Posterior vena cava (tissue), 2 donors: ENCODE measurements around the gene ADTRP. TPM values are rescaled to one million over a fixed set of nuclear protein-coding genes. Genes with fewer than 3 reads are reported as not detected.

Experiments used
- DNase-seq: peaks from one replicate; pipeline ENCODE4 v3.0.0-alpha.2; 2020; ENCODE audit warnings: low spot score
- intact Hi-C, 2 donors: fragments of 100-400 bp; cut with DNase I; formaldehyde crosslinking; loops; one replicate each; pipeline versions ENCODE4 v1.14.1 to v1.14.2; 2022 to 2023
- total RNA-seq, 2 donors: library from RNA; stranded (reverse); fragmentation: NEBNext Ultra II Directional; extraction: Animal tissue kit (Norgen Biotek cat#: 25700); gene quantifications; one replicate each; pipeline ENCODE4 v1.2.1, GENCODE V29; 2021
- donor health status: DM: yes; HTN: yes; CAD: no.
- donor health status: DM: yes; HTN: yes; CAD: no.

ADTRP gene
- total RNA-seq, 2 donors from 2014 or later: 0.48 to 1.2 TPM

DNA sequence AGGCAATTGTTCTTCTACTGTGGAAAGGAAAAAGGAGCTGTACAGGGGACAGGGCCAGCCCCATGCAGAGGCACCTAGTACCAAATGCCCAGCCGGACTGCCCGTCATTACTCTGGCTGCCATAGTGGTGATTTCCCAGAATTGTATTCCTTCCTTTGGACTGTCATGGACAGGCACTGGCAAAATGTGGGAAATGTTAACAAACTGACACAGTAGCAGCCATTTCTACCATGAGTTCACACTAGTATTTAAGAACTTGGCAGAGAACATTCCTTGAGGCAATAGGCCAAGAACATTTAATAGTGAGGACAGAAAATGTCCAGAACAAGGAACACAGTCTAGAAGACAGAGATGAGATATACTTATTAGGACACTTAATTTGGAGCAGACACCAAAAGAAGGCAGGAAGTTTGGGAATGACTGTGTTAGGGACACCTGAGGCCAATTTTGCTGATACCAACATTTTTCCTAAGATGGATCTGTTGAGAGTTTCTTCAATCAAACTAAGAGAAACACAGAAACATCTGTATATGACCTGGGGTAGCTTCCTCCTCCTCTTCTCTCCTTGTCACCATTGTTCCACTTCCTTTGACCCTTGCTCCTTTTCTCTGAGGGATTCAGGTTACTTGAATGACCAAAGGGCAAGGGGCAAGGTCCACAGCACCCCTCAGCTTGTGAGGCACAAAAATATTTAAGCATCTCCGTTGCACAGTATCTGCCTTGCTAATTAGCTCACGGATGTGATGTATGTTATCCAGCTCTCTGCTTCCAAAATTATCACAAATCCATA, 14.9 kb downstream of the ADTRP start:
- DNase-seq: no peak
- intact Hi-C loops: loop anchor here in 1 of 2 donors (5.0 kb wide), 1 partner anchor 249 kb away; the partner anchor contains the start of gene HIVEP1

DNA sequence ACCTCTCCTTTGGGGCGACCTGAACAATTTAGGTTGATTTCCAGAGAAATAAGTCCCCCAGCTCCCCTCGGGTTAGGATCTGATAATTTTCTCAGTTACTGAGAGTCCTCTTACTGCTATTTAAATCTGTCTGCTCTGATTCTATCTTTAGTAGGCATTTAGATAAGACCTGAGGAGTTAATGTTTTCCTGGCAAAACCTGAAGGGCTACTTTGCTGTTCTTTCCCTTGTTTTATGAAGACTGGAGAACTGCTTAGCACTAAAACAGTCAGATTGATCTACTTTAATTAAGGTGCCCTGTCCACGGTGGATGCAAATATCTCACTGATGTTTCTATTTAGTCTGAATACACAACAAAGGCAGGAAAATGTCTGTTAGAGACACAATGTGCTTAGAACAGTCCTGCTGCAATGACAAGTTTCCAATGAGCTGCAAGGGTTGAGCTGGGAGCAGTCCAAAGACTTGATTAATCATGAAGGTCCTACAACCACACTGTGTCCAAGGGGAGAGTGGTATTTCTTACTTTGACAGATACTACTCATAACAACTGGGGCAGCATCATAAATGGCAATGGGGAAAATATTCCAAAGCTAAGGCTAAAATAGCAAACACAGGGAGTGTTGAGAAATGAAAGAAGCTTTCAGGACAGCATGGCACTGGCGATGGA, 15.7 kb downstream of the ADTRP start:
- DNase-seq: no peak
- intact Hi-C loops: loop anchor here in 1 of 2 donors (5.0 kb wide), 1 partner anchor 249 kb away; the partner anchor contains the start of gene HIVEP1

DNA sequence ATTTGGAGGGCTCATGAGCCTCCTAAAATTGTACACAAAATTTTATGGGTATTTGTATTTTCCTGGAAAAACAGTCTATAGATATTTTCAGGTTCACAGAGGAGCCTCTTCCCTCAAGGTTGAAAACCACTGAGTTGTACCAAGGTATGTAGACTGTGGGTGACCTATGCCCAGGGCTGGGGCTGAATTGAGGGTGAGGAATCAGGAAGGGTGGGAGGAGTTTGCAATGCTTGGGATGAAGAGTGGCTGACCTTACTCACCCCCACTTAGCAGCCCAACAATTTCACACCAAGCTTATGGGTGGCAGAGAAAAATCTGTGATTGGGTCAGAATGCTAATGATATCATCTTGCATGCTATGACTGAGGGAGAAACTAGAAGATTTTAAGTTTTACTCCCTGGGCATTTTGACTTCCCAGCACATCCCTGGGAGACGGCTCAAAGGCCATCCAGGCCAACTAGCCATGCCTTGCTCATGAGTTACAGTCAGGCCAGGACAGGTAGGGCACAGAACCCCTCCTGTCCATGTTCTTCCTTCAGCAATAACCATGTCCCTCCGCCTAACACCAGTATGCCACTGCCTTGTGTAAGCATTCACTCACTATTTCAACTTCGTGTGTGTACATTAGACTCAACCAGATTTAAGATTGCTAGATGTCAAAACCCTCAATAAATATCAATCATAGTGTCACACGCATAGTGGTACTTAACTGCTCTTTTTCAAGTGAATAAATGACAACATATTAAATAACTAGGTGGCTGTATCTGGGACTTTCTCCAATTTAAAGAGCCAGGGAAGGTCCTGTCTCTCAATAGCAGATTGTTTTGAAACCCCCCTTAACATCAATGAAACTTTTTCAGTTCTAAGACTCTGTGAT, 16.6 kb downstream of the ADTRP start:
- no peak for DNase-seq
- intact Hi-C loops: loop anchor here in 1 of 2 donors (5.0 kb wide), 1 partner anchor 250 kb away; the partner anchor contains the start of gene HIVEP1

DNA sequence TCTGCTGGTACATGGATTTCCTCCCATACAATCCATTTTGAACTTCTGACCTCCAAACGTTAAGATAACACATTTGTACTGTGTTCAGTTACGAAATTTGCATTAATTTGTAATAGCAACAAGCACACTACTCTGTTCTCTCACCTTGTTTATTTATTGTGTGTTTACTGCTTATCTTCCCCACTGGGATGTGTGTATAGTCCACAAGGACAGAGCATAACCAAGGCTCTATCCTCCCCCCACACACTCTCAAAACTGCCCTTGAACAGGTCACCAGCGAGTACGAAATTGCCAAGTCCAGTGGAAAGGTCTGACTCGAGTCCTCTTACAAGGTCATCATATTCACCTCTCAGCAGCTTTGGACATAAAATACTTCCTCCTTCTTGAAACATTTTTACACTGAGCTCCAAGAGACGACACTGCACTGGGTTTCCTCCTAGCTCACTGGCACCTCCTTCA, 18.6 kb downstream of the ADTRP start:
- intact Hi-C loops: loop anchor here in 1 of 2 donors (5.0 kb wide), 1 partner anchor 252 kb away; the partner anchor contains the start of gene HIVEP1
- DNase-seq: no peak

DNA sequence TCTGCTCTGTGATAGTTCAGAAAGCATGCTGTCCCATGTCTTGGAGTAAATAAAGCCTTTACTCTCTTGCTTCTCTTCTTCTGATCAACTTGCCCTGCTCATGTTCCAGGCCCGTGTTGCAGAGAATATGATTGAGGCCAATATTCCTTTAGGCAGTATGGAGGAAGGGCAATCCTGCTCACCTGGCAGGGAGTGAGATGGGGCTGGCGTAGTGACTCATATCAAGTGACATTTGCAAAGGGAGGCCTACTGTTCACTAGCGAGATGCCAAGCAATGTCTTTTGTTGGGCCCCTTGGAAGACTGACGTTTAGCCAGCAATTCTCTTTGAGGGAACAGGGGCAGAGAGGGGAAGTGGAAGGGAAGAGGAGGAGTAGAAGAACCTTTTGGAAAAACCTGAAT, 19.7 kb downstream of the ADTRP start:
- no peak for DNase-seq
- intact Hi-C loops: no loop called here

DNA sequence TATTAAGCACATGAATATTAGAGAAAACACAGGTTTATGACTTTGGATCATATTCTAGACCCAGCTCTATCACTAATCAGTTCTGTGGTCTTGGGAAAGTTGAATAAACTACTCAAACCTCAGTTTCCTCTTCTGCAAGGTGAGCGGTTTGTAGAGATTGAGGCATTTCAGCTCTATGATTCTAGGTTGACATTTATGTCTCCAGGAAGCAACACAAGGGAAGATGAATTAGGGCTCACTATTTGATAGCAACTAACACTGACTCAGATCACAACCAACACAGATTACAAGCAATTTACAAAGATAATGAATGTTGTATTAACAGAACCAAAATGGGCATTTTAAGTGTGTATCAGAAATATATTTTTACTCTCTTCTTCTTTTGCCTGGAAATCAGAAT, 21.9 kb downstream of the ADTRP start:
- no peak for DNase-seq
- intact Hi-C loops: no loop called here

DNA sequence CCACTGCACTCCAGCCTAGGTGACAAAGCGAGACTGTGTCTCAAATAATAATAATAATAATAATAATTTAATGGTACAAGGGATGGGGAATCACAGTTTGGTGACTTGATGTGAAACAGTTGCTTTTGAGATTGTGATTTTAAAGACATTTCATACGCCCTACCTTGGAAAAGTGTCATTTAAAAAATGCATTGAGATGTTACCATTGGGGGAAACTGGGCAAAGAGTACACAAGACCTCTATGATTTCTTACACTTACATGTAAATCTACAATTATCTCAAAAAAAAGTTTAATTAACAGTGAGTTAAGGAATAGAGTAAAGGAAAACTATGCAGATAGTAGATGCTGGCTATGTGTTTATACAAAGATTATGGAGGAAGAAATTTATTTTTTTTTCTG, 22.3 kb downstream of the ADTRP start:
- no peak for DNase-seq
- intact Hi-C loops: no loop called here

DNA sequence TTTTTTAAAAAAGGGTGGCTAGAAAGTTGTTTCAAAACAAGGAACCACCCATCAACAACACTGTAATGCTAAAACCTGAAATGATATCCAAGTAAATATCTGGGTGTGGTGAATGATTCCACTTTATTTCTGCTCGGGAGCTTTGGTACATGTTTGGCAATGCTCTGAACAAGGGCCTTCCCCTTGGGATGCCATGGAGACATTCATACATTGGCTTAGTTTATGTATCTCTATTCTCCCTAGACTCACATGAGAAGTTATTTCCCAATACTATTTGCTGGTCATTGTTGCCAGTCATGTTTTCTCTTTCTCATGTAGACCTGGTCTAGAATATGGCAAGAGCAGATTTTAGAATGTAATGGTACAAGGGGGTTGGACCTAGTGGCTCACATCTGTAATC, 22.9 kb downstream of the ADTRP start:
- no peak for DNase-seq
- intact Hi-C loops: no loop called here

DNA sequence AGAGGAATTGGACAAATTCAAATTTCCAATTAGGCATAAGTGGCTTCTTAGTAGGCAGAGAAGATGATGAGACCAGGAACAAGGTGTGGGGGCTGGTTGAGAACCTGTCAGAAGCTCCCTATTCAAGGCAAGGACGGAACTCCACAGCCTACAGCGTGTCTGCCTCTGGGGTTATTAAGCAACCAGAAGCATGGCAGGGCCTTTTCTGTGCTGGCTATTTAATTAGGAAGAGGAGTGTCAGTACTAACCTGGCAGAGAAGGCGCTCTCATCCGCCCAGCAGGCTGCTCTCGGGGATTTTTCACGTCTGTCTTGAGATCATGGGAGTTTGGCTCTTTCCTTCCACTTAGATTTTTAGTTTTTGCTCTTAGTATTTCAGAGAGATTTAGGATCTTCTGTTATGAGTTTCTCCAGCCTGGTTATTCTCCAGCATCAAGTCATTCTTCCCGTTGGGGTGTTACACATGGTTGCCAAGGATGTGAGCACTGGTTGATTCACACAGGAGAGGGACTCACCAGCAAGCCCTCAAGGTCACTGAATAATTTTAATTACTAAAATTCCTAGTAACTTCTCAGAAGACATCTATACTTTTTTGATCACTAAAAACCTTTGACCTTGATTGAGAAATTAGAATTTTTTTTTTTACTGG, 23.9 kb downstream of the ADTRP start:
- no peak for DNase-seq
- intact Hi-C loops: no loop called here

DNA sequence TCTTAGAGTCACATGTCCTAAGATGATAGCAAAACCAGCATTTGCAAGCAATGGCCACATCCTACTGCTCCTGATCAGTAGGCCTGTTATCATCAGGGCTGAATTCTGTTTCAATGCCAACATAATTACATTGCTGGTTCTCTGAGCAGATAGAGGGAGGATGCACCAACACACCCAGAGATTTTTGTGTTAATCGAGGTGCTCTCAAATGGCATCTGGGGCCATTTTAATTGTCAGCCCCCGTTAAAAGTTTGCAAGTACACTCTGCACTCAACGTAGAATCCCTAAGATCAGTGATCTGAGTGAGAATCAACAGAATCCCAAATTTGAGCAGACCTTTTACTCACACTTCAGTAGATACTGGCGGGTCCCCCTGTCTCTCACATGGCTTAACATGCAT, 24.8 kb downstream of the ADTRP start:
- DNase-seq: no peak
- intact Hi-C loops: no loop called here

DNA sequence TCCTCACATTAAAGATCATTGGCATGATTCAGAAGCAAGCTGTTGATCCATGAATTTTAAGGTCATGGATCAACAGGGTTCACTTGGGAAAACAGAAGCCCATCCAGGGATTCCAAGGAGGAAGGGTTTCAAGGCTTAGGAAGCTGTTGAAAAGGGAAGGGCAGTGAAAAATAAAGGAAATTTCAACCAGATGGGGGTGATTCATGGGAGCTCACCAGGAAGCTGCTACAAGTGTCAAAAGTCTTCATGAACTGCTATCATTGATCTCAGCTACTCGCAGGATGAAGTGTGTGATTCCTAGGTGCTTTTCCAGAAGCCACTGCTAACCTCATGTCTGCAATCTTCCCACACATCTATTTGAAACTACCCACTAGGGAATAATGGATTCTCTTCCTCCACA, 26.2 kb downstream of the ADTRP start:
- no peak for DNase-seq
- intact Hi-C loops: no loop called here

DNA sequence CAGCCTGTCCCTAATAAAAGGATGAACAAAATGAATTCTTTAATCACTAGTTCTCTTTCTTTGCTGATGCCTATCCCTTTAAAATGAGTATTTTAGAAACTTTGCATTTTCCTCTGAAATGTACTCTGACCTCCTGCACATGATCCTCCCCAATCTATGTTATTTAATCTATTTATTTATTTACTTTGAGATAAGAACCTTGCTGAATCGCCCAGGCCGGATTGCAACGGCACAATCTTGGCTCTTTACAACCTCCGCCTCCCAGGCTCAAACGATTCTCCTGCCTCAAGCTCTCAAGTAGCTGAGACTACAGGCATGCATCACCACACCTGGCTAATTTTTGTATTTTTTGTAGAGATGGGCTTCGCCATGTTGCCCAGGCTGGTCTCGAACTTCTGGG, 27.9 kb downstream of the ADTRP start:
- DNase-seq: no peak
- intact Hi-C loops: no loop called here

DNA sequence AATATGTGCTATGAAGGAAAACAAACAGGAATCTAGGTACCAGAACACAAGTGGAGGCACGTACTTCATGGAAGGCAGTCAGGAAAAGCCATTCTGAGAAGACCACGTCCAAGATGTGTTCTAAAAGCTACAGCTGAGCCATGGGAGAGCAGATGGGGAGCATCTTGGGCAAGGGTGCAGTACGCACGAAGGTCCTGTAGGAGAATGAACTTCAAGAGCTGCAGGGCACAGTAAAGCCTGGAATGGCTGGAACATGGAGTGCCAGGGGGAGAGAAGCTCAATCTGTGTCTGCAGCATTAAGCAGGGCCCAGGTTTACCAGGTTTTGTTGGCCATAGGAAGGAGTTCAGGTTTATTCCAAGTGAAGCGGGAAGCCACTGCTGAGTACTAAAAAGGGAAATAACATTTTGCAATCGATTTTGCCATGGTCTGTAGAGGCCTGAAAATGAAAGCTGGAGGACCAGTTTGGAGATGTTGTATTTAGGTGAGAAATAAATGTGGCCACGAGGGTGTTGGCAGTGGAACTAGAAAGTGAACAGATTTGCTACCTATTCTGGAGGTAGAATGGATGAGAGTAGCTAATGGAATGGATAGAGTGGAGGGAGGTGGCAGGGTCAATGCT, 29.9 kb downstream of the ADTRP start:
- DNase-seq: no peak
- intact Hi-C loops: no loop called here

DNA sequence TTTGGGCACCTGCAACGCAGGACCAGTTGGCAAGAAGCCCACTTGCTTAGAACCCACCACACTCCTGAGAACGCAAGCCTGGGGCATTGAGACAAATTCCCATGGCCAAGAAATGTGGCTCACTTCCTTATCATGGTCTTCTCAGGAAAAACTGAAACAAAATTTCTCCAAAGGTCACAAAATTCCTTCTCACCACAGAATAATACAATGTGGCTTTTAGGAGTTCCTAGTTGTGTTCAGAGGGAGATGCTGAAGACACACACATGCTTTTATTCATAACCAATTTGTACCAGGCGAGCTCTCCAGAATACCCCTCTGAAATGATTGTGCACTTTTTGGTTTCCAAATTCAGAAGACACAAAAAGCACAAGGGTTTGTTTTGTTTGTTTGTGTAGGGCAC, 31.6 kb downstream of the ADTRP start:
- intact Hi-C loops: no loop called here
- no peak for DNase-seq

DNA sequence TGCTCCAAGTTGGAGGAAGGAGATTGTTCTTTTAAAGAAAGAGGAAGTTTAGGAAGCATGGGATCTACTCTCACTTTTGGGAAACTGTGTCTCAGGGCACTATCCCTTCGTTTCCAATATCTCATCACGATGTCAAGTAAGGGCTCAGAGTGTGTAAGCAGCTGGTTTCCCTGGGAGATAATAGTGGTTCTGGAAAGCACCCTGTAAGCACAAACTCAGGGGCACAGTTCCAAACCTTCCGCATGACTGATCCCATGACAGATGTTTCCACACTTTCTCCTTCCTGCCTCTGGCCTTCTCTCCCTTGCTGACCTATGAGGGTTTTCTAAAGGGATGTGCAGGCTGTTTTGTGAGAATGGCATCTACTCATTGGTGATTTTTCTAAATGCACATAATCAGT, 33.9 kb downstream of the ADTRP start:
- peak; percentile 88 for DNase-seq
- intact Hi-C loops: no loop called here

DNA sequence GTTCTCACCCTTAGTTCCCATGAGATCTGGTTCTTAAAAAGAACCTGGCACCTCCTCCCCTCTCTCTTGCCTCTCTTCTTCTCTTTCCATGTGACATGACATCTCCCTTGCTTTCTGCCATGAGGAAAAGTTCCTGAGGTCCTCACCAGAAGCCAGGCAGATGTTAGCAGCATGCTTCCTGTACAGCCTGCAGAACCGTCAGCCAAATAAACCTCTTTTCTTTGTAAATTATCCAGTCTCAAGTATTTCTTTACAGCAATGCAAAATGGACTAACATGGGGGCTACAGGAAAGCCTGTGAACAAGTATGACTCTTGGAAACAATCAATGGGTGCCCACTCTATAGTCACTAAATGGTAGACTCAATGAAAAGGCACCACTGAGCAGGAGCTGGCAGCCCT, 34.5 kb downstream of the ADTRP start:
- no peak for DNase-seq
- intact Hi-C loops: no loop called here

DNA sequence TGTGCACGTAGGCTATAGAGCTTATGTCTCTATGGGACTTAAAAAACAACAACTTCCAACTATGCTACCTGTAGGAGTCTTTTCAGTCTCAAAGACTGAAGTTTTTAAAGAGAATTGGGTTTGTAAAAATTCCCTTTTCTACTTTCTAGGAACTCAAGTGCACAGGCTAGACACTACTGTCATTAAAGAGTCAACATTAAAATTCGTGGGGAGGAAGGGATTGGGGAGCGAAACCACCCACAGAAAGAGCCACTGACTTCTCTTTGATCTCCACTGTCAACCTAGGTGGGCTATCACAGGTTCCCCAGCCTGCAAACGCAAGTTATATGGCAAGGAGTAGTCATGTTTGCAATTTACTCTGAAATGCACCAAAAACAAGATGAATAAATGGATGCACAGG, 37.7 kb downstream of the ADTRP start:
- intact Hi-C loops: no loop called here
- DNase-seq: no peak

DNA sequence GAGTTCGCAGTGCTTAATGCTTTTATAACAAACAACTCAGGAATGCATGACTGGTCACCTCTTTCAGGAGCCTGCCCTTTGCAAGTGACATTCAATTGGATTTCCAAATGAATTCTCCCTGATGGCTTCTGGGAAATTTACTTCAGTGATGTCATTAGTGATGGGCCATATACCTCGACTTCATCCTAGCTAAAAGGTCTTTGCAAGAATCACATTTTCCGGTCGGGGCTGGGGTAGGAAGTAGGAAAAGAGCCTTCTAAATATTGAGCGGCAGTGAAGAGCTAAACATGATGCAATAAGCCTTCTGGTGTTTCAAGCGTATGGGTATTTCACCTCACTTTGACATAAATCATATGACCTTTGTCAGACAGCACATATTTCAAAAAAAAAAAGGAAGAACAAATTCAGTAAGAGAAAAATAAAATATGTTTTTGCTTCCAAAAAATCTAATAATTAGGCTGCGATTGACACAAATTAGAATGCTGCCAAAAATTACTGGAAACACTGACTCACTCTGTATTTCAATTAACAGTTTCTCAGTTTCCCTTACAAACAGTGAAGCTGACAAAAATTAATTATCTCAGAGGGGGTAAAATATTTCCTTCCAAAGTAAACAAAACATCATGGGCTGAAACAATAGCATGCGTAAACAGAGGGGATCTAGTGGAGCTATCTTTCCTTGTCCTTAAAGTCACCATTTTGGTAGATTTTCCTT, 39.8 kb downstream of the ADTRP start:
- intact Hi-C loops: no loop called here
- DNase-seq: no peak
